GM18511 (cell line): Measurements from ENCODE around the gene LYRM1.
"Not testable (repeated sequence)": the region's sequence is repeated elsewhere in the genome, so short reads cannot be mapped to it uniquely, and the experiment has no call there.

Experiments used
- ATAC-seq: cut with Tn5 transposase; IDR thresholded peaks from one replicate; pipeline ENCODE4 v1.9.1; 2021; ENCODE audit warnings: mild to moderate bottlenecking, moderate library complexity; ENCODE audit not compliant: unreplicated experiment

LYRM1 gene

DNA sequence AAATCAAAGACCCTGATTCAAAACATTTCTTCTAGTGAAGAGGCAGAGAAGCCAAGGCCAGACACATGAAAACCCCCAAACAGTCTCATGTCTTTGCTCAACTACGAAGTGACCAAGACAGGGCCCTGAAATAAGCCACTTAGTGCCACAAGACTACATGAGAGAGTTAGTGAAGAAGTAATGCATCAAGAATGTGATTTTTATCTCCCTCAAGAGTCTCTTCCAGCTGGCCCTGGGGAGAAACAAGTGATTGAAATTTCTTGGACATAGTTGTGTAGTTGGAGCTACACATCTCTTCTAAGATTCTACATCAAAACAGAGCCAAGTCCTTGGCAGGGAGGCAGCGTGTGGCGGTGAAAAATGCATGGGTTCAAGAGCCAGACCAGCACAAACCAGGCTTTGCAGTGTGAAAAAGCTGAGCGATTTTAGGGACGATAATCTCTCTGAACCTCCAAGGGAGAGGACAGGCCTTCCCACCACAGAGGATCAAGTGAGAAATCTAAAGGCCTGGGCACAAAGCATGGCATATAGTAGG is 30.6 kb downstream of the LYRM1 start:
- no peak for ATAC-seq

- ATAC-seq, result no peak
These were observed 33.0 kb downstream of the LYRM1 start for GRCh38 chr16:20933589-20933988.

DNA sequence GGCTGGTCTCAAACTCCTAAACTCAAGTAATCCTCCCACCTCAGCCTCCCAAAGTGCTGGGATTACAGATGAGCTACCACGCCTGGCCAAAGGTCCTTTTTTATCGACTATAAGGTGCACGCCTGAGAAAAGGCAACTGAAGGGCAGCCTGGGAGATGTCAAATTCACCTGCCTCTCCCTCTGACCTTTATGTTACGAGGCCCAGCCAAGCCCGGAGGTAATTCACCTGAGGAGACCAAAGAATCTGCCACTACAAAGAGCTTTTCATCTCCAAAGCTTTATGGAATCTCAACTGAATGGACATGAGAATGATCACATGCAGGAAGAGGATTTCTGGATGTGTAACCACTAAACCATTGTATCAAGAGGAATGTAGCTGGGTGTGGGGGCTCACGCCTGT is 37.2 kb downstream of the LYRM1 start:
- ATAC-seq, result no peak

DNA sequence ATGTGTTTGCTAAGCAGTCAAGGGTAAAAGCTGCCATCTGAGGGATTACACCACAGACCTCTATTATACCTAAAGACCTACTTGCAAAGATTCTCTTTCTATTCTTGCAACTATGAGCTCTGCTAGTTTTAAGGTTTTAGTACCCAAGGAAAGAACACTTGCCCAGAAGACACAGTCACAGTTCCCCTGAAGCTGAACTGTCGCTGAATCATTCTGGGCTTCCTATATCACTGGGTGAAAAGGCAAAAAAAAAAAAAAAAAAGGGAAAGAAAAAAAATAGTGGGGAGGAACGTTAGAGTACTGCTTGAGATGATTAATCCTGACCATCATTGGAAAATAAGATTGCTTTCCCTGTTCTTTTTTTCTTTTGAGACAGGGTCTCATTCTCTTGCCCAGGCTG is 37.9 kb downstream of the LYRM1 start:
- ATAC-seq, result no peak

GRCh38 chr16:20939611-20940010 is 39.0 kb downstream of the LYRM1 start:
- ATAC-seq, result no peak

- no peak for ATAC-seq
These were observed 40.5 kb downstream of the LYRM1 start for GRCh38 chr16:20940871-20941635.

- ATAC-seq, result no peak
These were observed 41.0 kb downstream of the LYRM1 start for GRCh38 chr16:20941636-20941926.

- ATAC-seq, result no peak
These were observed 41.7 kb downstream of the LYRM1 start for GRCh38 chr16:20942256-20942655.

DNA sequence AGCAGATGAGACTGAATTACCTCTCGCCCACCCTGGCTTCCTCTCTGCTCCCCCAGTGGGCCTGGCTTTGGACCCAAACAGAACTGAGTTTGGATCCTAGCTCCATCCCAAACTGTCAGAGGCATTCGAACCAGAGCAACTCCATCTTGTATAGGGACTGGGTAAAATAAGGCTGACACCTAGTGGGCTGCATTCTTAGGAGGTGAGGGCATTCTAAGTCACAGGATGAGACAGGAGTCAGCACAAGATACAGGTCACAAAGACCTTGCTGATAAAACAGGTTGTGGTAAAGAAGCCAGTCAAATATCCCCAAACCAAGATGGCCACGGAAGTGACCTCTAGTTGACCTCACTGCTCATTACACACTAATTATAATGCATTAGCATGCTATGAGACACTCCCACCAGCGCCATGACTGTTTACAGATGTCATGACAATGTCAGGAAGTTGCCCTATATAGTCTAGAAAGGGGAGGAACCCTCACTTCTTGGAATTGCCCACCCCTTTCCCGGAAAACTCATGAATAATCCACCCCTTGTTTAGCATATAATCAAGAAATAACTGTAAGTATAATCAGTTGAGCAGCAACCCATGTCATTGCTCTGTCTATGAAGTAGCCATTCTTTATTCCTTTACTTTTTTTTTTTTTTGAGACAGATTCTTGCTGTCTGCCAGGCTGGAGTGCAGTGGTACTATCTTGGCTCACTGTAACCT is 44.4 kb downstream of the LYRM1 start:
- no peak for ATAC-seq

DNA sequence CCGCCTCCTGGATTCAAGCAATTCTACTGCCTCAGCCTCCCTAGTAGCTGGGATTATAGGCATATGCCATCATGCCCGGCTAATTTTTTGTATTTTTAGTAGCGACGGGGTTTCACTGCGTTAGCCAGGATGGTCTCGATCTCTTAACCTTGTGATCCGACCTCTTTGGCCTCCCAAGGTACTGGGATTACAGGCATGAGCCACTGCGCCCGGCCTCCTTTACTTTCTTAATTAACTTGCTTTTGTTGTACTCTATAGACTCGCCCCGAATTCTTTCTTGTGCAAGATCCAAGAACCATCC is 45.0 kb downstream of the LYRM1 start:
- not testable (repeated sequence) for ATAC-seq

GRCh38 chr16:20946015-20946629 is 45.6 kb downstream of the LYRM1 start:
- ATAC-seq, result no peak

DNA sequence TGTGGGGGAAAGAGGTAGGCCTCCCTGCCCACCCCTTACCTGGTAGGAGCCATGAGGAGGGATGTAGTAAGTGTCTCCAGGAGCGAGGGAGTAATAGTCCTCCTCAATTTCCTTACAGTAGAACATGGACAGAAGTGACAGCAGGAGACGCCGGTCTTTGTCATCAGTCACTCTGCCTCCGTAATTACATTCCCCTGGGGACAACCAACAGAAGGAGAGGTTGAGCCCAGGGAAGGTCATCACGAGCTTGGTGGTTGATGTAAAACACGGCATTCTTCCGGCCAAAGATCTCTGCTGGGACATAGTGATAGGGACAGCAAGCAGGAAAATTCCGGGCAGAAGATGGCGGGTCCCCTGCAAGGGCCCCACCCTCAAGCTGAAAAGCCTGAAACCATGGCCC is 47.9 kb downstream of the LYRM1 start:
- no peak for ATAC-seq

DNA sequence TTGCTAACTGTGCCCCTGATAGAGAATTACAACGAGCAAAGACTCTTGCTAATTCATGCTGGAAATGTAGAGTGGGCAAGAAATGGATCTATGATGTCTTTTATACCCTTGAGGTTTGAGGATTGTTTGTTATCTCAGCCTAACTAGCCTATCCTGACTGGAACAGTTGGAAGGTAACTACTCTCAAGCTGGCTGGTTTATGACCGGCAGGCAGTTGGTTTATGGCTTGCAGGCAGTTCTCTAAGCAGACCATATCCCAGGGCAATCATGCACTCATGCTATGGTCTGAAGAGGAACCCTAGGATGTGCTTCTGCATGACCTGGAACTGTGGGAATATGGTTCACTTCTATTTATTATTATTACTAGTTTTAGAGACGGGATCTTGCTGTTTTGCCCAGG is 49.1 kb downstream of the LYRM1 start:
- ATAC-seq, result no peak

GRCh38 chr16:20950294-20950693 is 49.7 kb downstream of the LYRM1 start:
- no peak for ATAC-seq

DNA sequence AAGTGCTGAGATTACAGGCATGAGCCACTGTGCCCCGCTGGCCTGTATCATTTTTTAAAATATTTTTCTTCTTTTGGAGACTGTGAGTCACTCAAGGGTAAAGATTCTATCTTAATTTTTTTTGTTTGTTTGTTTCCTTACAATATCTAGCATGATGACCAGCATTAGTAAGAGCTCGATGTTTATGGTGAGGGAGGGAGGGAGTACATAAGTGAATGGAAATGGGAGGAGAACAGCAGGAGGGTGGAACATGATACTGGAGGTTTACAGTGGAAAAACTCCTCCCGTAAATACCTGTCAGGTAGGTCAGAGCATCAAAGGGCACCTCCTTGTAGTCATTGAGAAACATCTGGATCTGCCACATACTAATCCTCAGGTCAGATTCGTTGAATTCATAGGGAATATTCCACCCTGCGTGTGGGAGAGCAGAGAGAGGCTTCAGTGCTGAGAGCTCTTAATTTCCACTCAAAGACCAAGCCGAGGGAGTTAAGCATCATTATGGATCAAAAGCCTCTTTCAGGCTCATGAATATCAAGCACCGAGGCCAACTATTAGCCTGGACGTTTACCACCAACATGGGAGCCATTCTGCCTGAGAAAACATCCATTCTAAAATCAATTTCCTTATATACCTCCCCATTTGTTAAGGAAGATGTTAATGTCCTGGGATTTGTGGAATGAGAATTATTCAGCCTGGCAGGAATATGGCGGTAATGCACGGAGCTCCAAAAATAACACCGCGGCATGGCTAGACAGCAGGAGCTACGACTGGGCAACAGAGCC is 51.8 kb downstream of the LYRM1 start:
- no peak for ATAC-seq

DNA sequence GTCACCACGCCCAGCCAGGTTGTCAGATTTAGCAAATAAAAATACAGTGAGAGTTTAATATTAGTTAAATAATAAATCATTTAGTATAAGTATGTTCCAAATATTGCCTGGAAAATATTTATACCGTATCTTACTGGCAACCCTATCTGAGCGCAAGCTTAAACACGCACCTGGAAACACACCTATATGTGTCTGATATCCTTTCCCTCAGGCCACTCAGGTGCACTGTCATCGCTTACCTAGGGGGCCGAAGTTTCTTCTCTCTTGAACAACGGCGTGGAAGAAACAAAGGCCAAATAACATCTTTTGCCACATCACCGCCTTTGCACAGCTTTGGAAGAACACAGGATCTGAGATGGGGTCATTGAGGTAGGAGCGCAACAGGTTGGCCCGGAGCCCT is 54.0 kb downstream of the LYRM1 start:
- ATAC-seq, result no peak

GRCh38 chr16:20956319-20956718 is 55.7 kb downstream of the LYRM1 start:
- no peak for ATAC-seq

- ATAC-seq, result no peak
These were observed 56.6 kb downstream of the LYRM1 start for GRCh38 chr16:20957153-20957552.

DNA sequence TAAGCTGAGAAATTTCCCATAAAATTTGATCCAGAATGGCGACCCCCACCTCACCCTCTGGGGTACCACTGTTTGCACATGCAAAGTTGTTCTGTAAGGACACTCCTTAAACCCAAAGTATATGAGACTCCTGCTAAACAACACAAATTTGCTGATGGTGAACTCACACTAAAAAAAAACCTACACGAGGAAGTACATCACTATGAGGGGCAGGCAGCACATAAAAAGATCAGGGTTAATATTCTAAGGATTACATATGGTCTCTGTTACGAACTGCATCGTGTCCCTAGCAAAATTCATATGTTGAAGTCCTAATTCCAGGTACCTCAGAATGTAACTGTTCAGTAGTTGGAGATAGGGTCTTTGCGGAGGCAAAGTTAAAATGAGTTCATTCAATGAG is 60.3 kb downstream of the LYRM1 start:
- no peak for ATAC-seq

- ATAC-seq, result no peak
These were observed 68.2 kb downstream of the LYRM1 start for GRCh38 chr16:20968765-20969164.

- ATAC-seq, result no peak
These were observed 68.8 kb downstream of the LYRM1 start for GRCh38 chr16:20969386-20969785.
